Fibroblast of peridontal ligament (primary cell): ENCODE data around the gene TRDMT1.

Experiments
- DNase-seq: peaks from one replicate; pipeline ENCODE4 v3.0.0-alpha.2; 2010; ENCODE audit errors: extremely low read depth

TRDMT1 gene

DNA sequence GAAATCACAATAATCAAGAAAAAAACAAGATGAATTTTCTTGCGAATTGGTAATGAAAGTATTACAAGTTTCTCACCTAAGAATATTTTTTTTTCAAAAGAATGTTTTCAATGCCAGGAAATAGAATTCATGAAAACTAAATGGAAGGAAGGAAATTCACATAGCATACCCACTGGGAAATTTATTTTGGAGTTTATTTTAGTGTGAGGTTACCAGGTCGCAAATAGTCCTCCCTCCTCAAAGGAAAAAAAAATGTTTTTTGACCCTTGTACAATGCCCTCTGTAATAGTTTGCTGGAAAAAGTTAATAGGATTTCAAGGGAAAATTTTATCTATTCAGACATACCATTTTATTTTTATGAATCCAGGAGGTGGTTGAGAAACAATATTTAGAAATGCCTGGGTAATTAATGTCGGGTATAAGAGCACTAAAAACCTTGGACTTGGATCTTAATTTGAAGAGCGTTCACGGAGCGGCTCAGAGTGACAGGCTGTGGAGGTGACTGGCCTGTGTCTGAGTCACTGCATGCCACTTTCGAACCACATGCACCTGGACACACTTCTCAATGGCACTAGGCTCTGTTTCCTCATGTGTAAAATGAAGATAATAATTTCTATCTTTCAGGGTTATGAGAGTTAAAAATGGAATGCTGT, 100.1 kb downstream of the TRDMT1 start:
- DNase-seq: no peak

DNA sequence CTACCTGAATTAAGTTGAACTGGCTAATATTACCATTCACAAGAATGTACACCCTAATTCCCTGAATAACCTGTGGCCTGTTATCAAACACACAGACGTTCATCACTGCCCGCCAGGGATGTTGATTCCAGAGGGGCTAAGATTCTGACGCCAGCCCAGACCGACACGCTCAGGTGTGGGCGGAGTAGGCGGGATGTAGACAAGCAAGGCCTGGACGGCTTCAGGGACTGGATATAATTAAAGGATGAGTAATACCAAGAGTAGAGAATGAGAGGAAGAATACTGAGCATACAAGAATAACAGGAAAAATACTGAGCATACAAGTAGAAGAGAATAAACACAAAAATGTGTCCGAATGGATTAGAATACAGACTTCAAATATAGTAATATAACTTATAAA, 100.9 kb downstream of the TRDMT1 start:
- no peak for DNase-seq

DNA sequence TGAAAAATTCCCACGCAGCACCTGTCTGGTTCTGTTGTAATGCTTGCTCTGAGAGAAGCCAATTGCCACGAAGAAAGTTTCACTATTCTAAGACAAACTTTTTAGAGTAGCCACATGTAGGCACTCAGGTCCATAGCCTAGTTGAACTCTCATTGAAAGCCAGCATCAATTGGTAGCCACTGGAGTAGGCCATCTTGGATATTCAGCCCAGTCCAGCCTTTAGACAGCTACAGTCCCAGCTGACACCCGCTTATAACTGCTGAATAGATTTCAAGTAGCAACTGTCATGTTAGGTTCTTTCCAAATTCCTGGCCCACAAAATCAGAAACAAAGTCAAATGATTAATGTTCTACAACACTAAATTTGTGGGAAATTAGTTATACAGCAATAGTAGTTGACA, 103.5 kb downstream of the TRDMT1 start:
- no peak for DNase-seq
